ENCODE results near the gene ATRIP. TPM values are rescaled to one million over a fixed set of nuclear protein-coding genes. Genes with fewer than 3 reads are reported as not detected.
"Not testable (repeated sequence)": the region's sequence is repeated elsewhere in the genome, so short reads cannot be mapped to it uniquely, and the experiment has no call there.

ATRIP gene
- polyA plus RNA-seq: 1 to 10 TPM; 3.4 to 4.0 (median 3.9) TPM

- 0 to 1% (median 0%) methylated on average over 69 to 91 of the region's 91 CpGs for WGBS, 3 donors
- H3K27ac ChIP-seq (ENCODE audit: low read depth, low read length): peak within 1 kb of the TSS; percentile 1
These were observed at the start of gene ATRIP for GRCh38 chr3:48446425-48447193. TSS of gene ATRIP (plus strand) at chr3:48446737. CDS start at chr3:48446846, 109 bp downstream.

- WGBS, 3 donors: 66 to 79% (median 74%) methylated on average over 9 of the region's 9 CpGs
- H3K27ac ChIP-seq (ENCODE audit: low read depth, low read length): no peak overlapping the region
These were observed 48.5 kb upstream of the ATRIP start for GRCh38 chr3:48397767-48398681.

DNA sequence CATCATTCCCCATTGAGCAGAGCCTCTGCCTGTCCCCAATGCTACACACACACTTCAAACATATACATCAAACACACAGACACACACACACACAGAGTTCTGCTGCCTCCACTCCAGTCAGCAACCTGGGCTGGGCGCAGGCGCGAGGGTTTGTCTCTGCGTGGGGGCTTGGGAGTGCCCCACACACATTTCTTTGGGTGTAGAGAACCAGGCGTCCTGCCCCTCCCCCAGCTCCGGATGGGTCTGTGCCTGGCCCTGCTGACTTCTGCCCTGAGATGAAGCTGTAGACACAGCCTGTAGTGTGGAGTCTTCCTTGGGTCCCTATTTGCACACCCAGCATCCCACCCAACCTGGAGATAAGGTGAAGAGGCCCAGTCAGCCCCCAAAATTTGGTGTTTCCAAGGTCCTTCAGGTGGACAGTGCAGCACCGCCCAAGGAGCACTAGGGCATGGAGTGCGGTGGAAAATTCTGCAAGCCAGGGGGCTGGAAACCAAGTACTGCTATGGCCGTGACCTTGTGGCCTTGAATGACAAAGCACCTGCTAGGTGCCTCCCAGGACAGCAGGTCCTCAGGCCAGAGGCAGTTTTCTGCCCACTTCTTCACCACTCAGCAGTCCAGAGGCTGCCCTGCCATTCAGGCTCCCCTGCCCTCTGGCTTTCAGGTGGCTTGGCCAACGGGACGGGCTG lies 47.7 kb upstream of the ATRIP start:
- H3K27ac ChIP-seq (ENCODE audit: low read depth, low read length): no peak overlapping the region
- 57 to 60% (median 58%) methylated on average over 11 of the region's 11 CpGs for WGBS, 3 donors

- H3K27ac ChIP-seq (ENCODE audit: low read depth, low read length): no peak overlapping the region
These were observed 47.0 kb upstream of the ATRIP start for GRCh38 chr3:48399387-48400172.

DNA sequence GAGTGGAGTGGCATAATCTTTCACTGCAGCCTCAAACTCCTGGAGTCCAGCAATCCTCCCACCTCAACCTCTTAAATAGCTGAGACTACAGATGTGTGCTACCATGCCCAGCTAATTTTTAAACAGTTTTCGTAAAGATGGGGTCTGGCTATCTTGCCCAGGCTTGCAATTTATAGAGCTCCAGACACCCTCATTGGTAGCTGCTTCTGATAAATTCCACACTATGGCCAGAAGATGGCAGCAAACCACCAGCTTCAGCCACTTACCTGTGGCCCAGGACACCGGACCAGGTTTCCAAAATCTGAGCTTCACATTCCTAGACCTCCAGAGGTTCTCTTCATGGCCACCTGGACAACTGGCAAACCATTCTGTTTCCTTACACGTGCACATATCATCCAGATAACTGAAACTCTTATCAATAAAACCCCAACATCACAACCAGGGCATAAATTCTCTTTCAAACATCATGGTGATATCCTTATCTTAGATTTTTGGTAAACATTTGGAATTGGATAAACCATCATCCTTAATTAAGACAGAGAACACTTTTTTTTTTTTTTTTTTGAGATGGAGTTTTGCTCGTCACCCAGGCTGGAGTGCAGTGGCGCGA lies 45.6 kb upstream of the ATRIP start:
- H3K27ac ChIP-seq (ENCODE audit: low read depth, low read length): no peak overlapping the region
- 53 to 65% (median 61%) methylated on average over 6 of the region's 6 CpGs for WGBS, 3 donors

More at GRCh38 chr3:48399387-48400172, 47.0 kb upstream of the ATRIP start:
- 34 to 62% (median 60%) methylated on average over 4 of the region's 4 CpGs for WGBS, 3 donors

GRCh38 chr3:48401434-48401901 lies 45.1 kb upstream of the ATRIP start:
- H3K27ac ChIP-seq (ENCODE audit: low read depth, low read length): not testable (repeated sequence)
- WGBS, 3 donors: 91 to 94% (median 92%) methylated on average over 12 of the region's 12 CpGs

DNA sequence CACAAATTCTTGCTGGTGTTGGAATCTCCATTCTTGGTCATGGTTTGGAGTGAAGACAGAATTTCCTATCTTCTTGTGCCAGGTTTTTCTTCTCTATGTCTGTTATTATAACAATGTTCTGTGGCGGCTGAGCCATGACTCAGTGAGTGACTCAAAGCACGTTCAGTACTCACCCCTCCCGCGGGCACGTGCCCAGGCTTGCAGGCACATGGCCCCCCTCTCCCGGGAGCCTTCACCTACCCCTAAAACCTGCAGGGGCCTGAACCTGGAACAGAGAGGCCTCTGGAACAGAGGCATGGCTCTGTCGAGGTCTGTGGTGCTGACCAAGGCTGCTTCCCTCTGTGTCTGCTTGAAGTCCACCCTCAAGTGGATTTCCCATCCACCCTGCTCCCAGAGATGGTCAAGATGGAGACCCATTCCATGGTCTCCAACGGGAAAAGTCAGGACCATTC lies 44.2 kb upstream of the ATRIP start:
- 43 to 57% (median 44%) methylated on average over 8 of the region's 8 CpGs for WGBS, 3 donors
- H3K27ac ChIP-seq (ENCODE audit: low read depth, low read length): no peak overlapping the region

- WGBS, 3 donors: 54 to 61% (median 60%) methylated on average over 3 of the region's 3 CpGs
- no peak overlapping the region for H3K27ac ChIP-seq (ENCODE audit: low read depth, low read length)
These were observed 43.6 kb upstream of the ATRIP start for GRCh38 chr3:48402907-48403306.

DNA sequence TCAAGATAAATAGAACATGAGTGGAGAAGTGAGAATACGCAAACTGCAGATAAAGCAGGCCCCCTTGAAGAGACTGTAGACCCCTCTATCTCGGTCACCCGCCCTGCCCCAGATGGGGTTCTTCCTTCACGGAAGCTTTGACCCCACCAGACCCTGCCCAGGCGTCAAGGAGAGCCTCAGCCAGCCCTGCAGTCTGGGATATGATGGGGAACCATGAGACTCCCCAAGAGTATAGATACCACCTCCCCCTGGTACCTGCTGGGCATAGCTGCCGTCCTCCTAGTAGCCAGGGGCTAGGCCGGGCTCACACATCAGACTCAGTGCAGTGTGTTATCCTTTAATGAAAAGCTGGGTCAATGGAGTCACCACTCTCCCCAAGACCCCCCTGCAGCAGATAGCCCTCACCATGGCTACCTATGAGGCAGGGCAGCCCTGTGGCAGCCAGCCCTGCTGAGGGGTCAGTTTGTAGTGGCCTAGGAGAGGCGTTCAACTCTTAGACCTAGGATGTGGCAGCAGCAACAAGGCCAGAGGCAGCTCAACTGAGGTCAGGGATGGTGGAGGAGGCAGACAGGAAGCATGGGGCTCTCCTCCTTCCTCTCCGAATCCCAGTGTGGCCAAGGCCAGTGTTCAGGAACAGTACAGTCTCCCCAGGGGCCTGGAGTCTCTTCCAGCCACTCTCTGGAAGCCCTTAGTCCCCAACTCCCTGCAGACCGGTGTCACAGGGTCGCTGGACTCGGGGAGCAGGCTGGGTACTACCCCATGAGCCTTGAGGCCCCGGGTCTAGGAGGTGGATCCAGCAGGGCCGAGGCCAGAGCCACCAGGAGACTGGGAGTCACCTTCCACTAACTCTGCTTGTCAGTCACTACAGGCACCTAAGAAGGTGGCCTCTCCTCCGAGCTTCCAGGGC lies 42.8 kb upstream of the ATRIP start:
- H3K27ac ChIP-seq (ENCODE audit: low read depth, low read length): no peak overlapping the region
- 83 to 87% (median 85%) methylated on average over 15 of the region's 15 CpGs for WGBS, 3 donors

GRCh38 chr3:48404440-48405342 lies 41.8 kb upstream of the ATRIP start:
- no peak overlapping the region for H3K27ac ChIP-seq (ENCODE audit: low read depth, low read length)
- WGBS, 3 donors: 69 to 76% (median 75%) methylated on average over 21 of the region's 21 CpGs

DNA sequence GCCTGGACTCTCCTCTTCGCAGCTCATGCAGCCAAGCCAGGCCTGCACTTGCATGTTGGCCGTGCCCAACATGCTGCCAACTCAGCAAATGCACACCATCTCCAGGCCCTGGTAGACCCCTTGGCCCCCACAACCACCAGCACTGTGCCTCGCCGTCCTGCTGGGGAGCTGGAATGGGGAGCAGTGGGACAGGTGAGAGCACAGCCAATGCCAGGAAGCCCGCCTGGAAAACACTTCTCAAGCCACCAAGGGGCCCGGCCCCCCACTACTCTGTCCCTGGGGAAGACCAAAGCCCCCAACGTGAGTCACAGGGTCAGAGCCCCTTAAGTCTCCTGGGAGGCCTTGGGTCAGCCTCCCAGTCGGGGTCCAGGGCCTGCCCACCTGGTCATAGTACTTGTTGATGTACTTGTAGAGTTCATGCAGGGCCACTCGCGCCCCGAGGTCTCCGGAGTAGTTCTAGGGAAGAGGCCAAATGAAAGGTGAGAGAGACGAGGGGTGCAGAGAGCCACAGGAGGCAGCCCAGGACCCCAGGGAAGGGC lies 41.1 kb upstream of the ATRIP start:
- no peak overlapping the region for H3K27ac ChIP-seq (ENCODE audit: low read depth, low read length)
- 86 to 90% (median 89%) methylated on average over 13 of the region's 13 CpGs for WGBS, 3 donors

- 50 to 68% (median 67%) methylated on average over 1 of the region's 1 CpG for WGBS, 3 donors
- H3K27ac ChIP-seq (ENCODE audit: low read depth, low read length): no peak overlapping the region
These were observed 40.6 kb upstream of the ATRIP start for GRCh38 chr3:48405971-48406370.

DNA sequence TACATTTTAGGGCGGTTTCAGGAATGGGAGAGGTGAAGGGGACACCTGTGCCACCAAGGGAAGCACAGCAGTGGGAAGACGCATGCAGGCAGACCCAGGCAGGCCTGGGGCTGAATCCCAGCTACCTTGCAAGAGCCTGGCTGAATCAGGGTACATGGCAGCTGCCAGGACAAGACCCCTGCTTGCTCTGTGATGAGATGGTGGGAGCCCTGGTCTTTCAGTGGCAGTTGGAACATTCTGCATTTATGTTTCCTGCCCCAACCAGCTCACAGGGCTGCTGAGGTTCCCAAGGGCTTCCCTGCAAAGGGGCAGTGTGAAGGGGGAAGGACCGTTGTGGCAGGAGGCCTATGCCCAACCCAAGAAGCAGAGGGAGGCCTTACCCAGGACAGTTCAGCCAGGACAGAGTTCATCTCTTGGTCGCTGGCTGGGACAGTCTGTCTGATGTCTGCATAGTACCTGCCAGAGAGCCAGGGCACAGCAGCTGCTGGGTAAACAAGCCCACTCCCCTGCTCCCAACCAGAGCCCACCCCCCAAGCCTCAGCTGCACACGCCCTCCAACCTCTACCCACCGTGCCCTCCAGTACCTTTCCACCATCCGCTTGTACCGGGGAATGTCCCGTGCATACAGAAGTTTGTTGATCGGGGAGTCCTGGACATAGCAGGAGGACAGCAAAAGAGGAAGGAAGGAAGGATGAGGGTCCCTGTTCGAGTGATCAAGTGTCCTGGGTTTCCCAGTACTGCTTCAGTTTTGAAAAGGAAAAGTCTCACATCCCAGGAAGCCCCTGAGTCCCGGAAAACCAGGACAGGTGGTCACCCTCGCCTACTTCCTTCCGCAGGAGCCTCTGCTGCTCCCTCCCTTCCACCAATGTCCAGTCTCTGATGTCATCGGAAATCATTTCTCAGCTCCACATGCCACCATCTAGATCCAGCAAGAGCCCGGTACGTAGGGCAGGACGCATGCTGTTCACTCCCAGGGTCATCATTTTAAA lies 39.8 kb upstream of the ATRIP start:
- WGBS, 3 donors: 81 to 86% (median 85%) methylated on average over 18 of the region's 18 CpGs
- no peak overlapping the region for H3K27ac ChIP-seq (ENCODE audit: low read depth, low read length)

DNA sequence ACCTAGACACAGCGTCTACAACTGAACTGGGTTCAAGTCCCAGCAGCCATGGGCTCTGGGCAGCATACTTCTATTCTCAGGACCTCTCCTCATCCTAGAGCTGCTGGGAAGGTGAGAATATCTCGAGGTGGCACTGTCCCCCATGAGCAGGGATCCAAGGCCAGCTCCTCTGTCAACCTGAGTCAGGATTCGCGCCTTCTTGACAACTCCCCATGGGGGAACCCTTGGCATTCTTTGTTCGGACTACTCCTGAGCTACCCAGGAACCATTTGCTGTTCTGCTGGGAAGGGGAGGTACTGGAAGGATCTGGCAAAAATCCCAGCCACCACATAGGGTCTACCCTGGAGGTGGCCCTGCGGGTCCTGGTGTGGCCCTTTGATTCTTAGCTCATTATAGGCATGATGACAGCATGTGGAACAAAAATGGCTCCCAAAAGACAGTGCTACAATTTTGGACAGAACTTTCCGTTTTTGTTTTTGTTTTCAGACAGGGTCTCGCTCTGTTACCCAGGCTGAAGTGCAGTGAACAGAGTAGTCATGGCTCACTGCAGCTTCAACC lies 38.9 kb upstream of the ATRIP start:
- 83 to 89% (median 87%) methylated on average over 8 of the region's 8 CpGs for WGBS, 3 donors
- no peak overlapping the region for H3K27ac ChIP-seq (ENCODE audit: low read depth, low read length)

Measured in adipose tissue (tissue), 3 donors.